Transverse colon (tissue), 4 donors: Measurements from ENCODE around the gene DNASE1L3.

Experiments used
- EP300 ChIP-seq: sonication (generic); formaldehyde crosslinking; IDR thresholded peaks from one replicate; pipeline ENCODE4 v1.6.1; 2017; ENCODE audit warnings: antibody characterized with exemption, low read depth
- POLR2A ChIP-seq: fragments of 450-650 bp; IDR thresholded peaks from one replicate; pipeline ENCODE4 v1.6.1; 2016; ENCODE audit warnings: antibody characterized with exemption, mild to moderate bottlenecking, moderate library complexity
- POLR2AphosphoS5 ChIP-seq, 3 donors: sonication (generic); formaldehyde crosslinking; IDR thresholded peaks; one replicate each; pipeline ENCODE4 v1.6.1; 2016; ENCODE audit warnings: antibody characterized with exemption in 3 of 3
- TF ChIP-seq, protein P1 (sequence below), 5 experiments: fragments of 200-600 bp in 3 of 5; fragments of 450-650 bp in 2 of 5; sonication (generic) in 3 of 5; IDR thresholded peaks; 1 replicate in 2 of 5; 2 replicates in 3 of 5; pipeline ENCODE4 v1.5.1; 2016 to 2017; ENCODE audit warnings: antibody characterized with exemption in 5 of 5, inconsistent platforms in 3 of 5, mild to moderate bottlenecking in 2 of 5, moderate library complexity in 1 of 5

DNA sequence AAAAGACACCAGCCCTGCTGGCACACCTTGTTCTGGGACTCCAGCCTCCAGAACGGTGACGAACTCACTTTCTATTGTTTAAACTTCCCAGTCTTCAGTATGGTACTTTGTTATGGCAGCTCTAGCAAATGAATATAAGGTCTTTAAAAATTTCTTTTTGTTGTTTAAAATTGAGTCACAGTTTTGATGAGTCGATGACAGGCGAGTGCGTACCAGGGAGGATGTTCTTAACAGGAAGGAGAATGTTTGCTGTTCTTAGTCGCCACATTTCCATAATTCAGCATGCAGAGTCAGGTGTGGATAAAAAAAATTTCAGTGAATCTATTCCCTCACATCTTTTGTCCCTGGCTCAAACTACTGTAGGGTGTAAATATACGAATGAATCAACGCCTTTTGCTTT lies 12.4 kb downstream of the DNASE1L3 start:
- TF ChIP-seq, protein P1, sequence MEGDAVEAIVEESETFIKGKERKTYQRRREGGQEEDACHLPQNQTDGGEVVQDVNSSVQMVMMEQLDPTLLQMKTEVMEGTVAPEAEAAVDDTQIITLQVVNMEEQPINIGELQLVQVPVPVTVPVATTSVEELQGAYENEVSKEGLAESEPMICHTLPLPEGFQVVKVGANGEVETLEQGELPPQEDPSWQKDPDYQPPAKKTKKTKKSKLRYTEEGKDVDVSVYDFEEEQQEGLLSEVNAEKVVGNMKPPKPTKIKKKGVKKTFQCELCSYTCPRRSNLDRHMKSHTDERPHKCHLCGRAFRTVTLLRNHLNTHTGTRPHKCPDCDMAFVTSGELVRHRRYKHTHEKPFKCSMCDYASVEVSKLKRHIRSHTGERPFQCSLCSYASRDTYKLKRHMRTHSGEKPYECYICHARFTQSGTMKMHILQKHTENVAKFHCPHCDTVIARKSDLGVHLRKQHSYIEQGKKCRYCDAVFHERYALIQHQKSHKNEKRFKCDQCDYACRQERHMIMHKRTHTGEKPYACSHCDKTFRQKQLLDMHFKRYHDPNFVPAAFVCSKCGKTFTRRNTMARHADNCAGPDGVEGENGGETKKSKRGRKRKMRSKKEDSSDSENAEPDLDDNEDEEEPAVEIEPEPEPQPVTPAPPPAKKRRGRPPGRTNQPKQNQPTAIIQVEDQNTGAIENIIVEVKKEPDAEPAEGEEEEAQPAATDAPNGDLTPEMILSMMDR (IDR thresholded peaks at IDR 0.05), result no peak
- no peak for TF ChIP-seq POLR2AphosphoS5 (IDR thresholded peaks at IDR 0.05)
- TF ChIP-seq POLR2A, result no peak
- TF ChIP-seq EP300, result no peak
